ENCODE results near the gene MXRA7. TPM values are rescaled to one million over a fixed set of nuclear protein-coding genes. Genes with fewer than 3 reads are reported as not detected.
A peak's percentile ranks its signal among the peaks of the same experiment; 100 is the strongest.

MXRA7 gene
- total RNA-seq, 4 donors from 2014 or later = 31.0 to 633 (median 52.5) TPM

DNA sequence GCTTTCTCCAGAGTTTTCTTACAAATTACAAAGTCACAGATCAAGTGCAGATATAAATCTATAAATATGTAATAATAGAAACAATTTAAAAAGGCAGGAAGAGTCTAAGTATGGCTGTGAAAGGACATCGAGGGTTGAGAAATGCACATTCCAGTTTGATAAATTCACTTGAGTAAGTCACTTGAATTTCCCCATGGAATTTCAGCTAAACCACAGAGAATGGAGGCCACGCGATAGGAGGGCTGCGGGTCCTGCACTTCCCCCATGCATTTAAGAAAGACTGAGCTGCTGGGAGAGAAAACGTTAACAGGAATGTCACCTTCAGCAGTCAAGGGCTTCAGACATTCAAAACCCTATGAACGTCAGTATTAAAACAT is 6.1 kb upstream of the MXRA7 start:
- Histone ChIP-seq H3K27me3 (no peaks in the 10 kb centered on the region), H3K36me3 (peaks cover 0 to 74% (median 26%) of the 10 kb centered on the region in 4 donors), H3K4me3 (no peak overlapping the region), H3K9me3 (no peaks in the 10 kb centered on the region), H3K4me1 (peaks cover 0 to 27% (median 3%) of the 10 kb centered on the region in 4 donors), H3K27ac (peak overlapping the region; percentile 16 to 59 (median 48))
- WGBS, 2 donors (ENCODE audit: low coverage in 1 of 2) = 64 to 77% methylated on average over 5 to 6 of the region's 6 CpGs
- no peak for DNase-seq
- intact Hi-C loops (cut with DNase I; ENCODE audit: low total_unique reads) (loop anchor here (5.0 kb wide), 1 partner anchor 35 kb away; no protein-coding TSS in a partner anchor), in situ Hi-C loops (cut with MboI; ENCODE audit: low pct_ligation_motif_present in 1 of 4, low pct_unique_long_range_greater_than_20kb in 1 of 4, low sequenced_read_pairs in 3 of 4) (loop anchor here in 1 of 4 donors (25.0 kb wide), 1 partner anchor 180 kb away; the partner anchor contains the start of genes CYGB and PRCD)
- TF ChIP-seq EP300 (IDR thresholded peaks at IDR 0.05; ENCODE audit: low read depth) (no peak), POLR2AphosphoS5 (IDR thresholded peaks at IDR 0.05) (no peak), POLR2A (IDR thresholded peaks at IDR 0.05) (no peak), CTCF (IDR thresholded peaks at IDR 0.05) (no peak)

DNA sequence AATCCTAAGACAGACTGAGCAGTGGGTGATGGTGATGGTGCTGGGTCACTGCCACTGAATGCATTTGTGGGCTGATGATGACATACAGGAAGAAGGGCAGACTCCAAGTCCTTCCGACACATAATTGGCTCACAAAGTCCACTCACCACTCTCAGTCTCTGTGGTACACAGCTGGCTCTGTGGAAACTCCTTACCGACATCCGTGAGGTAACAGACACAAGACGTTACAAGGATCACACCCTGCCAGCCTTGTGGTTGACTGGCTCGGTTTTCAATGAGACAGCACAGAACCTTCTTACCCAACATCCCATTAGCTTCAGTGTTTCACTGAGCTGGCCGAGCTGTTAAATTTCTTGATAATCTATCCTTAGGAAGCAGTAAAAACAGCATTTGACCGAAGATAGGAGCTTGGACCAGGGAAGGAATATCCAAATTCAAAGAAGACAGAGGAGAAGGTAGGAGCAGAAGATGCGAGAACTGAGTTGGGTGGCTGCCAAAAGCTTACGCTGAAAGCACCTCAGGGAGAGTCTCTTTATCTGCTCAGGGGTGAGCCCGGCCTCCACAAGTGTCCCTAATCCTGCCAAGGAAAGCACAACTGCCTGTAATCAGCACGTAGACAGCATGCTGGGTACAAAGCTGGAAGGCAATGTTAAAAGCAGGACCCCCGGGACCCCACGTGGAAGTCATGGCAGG is 5.5 kb upstream of the MXRA7 start:
- intact Hi-C loops (cut with DNase I; ENCODE audit: low total_unique reads) (loop anchor here (5.0 kb wide), 1 partner anchor 34 kb away; no protein-coding TSS in a partner anchor), in situ Hi-C loops (cut with MboI; ENCODE audit: low pct_ligation_motif_present in 1 of 4, low pct_unique_long_range_greater_than_20kb in 1 of 4, low sequenced_read_pairs in 3 of 4) (loop anchor here in 1 of 4 donors (25.0 kb wide), 1 partner anchor 179 kb away; the partner anchor contains the start of genes CYGB and PRCD)
- WGBS, 2 donors (ENCODE audit: low coverage in 1 of 2) = 70% methylated on average over 6 to 13 of the region's 13 CpGs
- peaks cover 0 to 69% (median 24%) of the 10 kb centered on the region in 4 donors for H3K36me3 ChIP-seq
- H3K27me3 ChIP-seq = no peaks in the 10 kb centered on the region
- no peak overlapping the region for H3K4me3 ChIP-seq
- H3K9me3 ChIP-seq = no peaks in the 10 kb centered on the region
- peaks cover 3 to 32% (median 8%) of the 10 kb centered on the region in 4 donors for H3K4me1 ChIP-seq
- peak overlapping the region; percentile 16 to 59 (median 51) for H3K27ac ChIP-seq
- DNase-seq = no peak
- TF ChIP-seq POLR2AphosphoS5 (IDR thresholded peaks at IDR 0.05) = peak in 1 of 3 donors; percentile 27
- no peak for TF ChIP-seq CTCF (IDR thresholded peaks at IDR 0.05)

- DNase-seq = no peak
- H3K36me3 ChIP-seq = peaks cover 0 to 61% (median 20%) of the 10 kb centered on the region in 4 donors
- intact Hi-C loops (cut with DNase I; ENCODE audit: low total_unique reads) = loop anchor here (5.0 kb wide), 1 partner anchor 33 kb away; no protein-coding TSS in a partner anchor
Measured at GRCh38 chr17:76715496-76715830, 4.7 kb upstream of the MXRA7 start.

More at GRCh38 chr17:76715496-76715830, 4.7 kb upstream of the MXRA7 start:
- no peak for TF ChIP-seq POLR2A (IDR thresholded peaks at IDR 0.05)
- TF ChIP-seq POLR2AphosphoS5 (IDR thresholded peaks at IDR 0.05) = no peak
- no peak for TF ChIP-seq EP300 (IDR thresholded peaks at IDR 0.05; ENCODE audit: low read depth)
- TF ChIP-seq CTCF (IDR thresholded peaks at IDR 0.05) = no peak
- no peak overlapping the region for H3K4me3 ChIP-seq
- peaks cover 7 to 36% (median 11%) of the 10 kb centered on the region in 4 donors for H3K4me1 ChIP-seq
- 91% methylated on average over 2 of the region's 2 CpGs; no CpG with 5 or more reads in 1 of the 2 donors for WGBS, 2 donors (ENCODE audit: low coverage in 1 of 2)
- no peaks in the 10 kb centered on the region for H3K27me3 ChIP-seq
- H3K27ac ChIP-seq = peak overlapping the region in 3 of 4 donors; percentile 44 to 58 (median 46)
- in situ Hi-C loops (cut with MboI; ENCODE audit: low pct_ligation_motif_present in 1 of 4, low pct_unique_long_range_greater_than_20kb in 1 of 4, low sequenced_read_pairs in 3 of 4) = loop anchor here in 1 of 4 donors (25.0 kb wide), 1 partner anchor 178 kb away; the partner anchor contains the start of genes CYGB and PRCD
- no peaks in the 10 kb centered on the region for H3K9me3 ChIP-seq

All from transverse colon (tissue), 4 donors.